Adrenal gland (tissue), 12 donors: Measurements from ENCODE around the gene QSOX1. TPM values are rescaled to one million over a fixed set of nuclear protein-coding genes. Genes with fewer than 3 reads are reported as not detected.

Source experiments
- DNase-seq, 7 donors: peaks; one replicate each; pipeline ENCODE4 v3.0.0-alpha.2; 2019 to 2020
- H3K27ac ChIP-seq, 5 donors: fragments of 200-600 bp; sonication (generic) in 4 of 5; 1 replicate in 3 of 5; 2 replicates in 2 of 5; pipeline versions ENCODE4 v1.5.1 to v1.8.0; 2016 to 2020; ENCODE audit warnings: mild to moderate bottlenecking in 1 of 5
- H3K27me3 ChIP-seq: fragments of 200-600 bp; 2 replicates; pipeline ENCODE4 v1.8.0; 2021
- H3K36me3 ChIP-seq, 2 donors: fragments of 200-600 bp; replicated peaks in 1 of 2; 1 replicate in 1 of 2; 2 replicates in 1 of 2; pipeline versions ENCODE4 v1.5.1 to v1.8.0; 2018 to 2022
- H3K4me1 ChIP-seq, 2 donors: fragments of 200-600 bp; replicated peaks in 1 of 2; 1 replicate in 1 of 2; 2 replicates in 1 of 2; pipeline versions ENCODE4 v1.5.1 to v1.8.0; 2018 to 2021
- H3K4me3 ChIP-seq, 4 donors: fragments of 200-600 bp; sonication (generic) in 3 of 4; one replicate each; pipeline ENCODE4 v1.5.1; 2016 to 2018
- H3K9me3 ChIP-seq, 3 donors: fragments of 200-600 bp; sonication (generic) in 1 of 3; replicated peaks in 1 of 3; 1 replicate in 2 of 3; 2 replicates in 1 of 3; pipeline versions ENCODE4 v1.5.1 to v1.8.0; 2016 to 2021
- POLR2A ChIP-seq, 2 donors: fragments of 450-650 bp; IDR thresholded peaks; one replicate each; pipeline ENCODE4 v1.6.1; 2017; ENCODE audit warnings: antibody characterized with exemption in 2 of 2, mild to moderate bottlenecking in 2 of 2, moderate library complexity in 1 of 2
- WGBS, 4 donors: extraction: QIAGEN DNeasy Blood & Tissue Kit in 2 of 4; methylation state at CpG; one replicate each; pipeline versions ENCODE4 v1.1.5 to v1.1.7; 2013 to 2017; 5-methylcytosine and 5-hydroxymethylcytosine counted together
- intact Hi-C, 2 donors: fragments of 100-400 bp; cut with DNase I; formaldehyde crosslinking; loops; one replicate each; pipeline versions ENCODE4 v1.14.1 to v1.15.0; 2022 to 2023
- polyA plus RNA-seq, 3 donors: library from polyadenylated mRNA; stranded (reverse); fragments of 200-250 nt in 2 of 3; fragments of 350-450 nt in 1 of 3; fragmentation: Illumina TruSeq in 1 of 3; extraction: RNeasy Lipid Tissue Mini Kit (QIAGEN cat#74804) in 1 of 3; gene quantifications; one replicate each; pipeline ENCODE4 v1.2.3, GENCODE V29; 2013 to 2014
- total RNA-seq, 9 donors: library from RNA; depleted of rRNA in 4 of 9; stranded (reverse); fragments of >200 nt in 4 of 9; fragments of 120-200 nt in 1 of 9; fragmentation: NEBNext Ultra II Directional in 1 of 9; extraction: Animal tissue kit (Norgen Biotek cat#: 25700) in 1 of 9; gene quantifications; one replicate each; pipeline versions ENCODE4 v1.1.0 to v1.2.4, GENCODE V29; 2013 to 2023
- TF ChIP-seq, protein P1 (sequence below), 6 experiments: fragments of 450-650 bp in 4 of 6; fragments of 200-600 bp in 2 of 6; sonication (generic) in 1 of 6; IDR thresholded peaks; 1 replicate in 5 of 6; 2 replicates in 1 of 6; pipeline versions ENCODE4 v1.5.1 to v1.8.0; 2016 to 2021; ENCODE audit warnings: antibody characterized with exemption in 6 of 6, mild to moderate bottlenecking in 2 of 6, moderate library complexity in 1 of 6
- donor health status: healthy with polysubstance abuse.
- donor health status: Bipolar disorder and iron deficiency.
- donor health status: DM: yes; HTN: yes; CAD: no.
- donor health status: DM: no; HTN: no; CAD: no.
- donor health status: DM: no; HTN: no; CAD: no.
- donor health status: DM: yes; HTN: yes; CAD: no.

QSOX1 gene
- total and polyA plus RNA-seq, 12 donors = 33.7 to 234 (median 129) TPM

DNA sequence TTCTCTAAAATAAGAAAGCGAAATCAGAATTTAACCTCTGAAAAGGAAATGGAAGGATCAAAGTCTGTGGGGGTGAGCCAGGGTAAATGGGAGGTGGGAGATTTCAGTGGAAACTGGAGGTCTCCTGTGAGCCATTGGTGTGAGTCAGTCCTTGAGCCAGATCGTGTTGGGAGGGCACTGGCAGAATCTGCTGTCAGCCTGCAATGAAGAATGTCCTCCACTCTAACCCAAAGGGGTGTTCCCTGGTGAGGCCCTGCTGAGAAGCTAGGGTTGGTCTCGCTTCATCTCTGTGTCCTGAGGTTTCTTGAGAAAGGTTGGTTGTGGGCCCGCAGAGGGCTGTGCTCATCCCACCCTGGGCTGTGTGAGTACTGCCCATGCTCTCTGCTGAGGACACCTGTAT, 2.4 kb downstream of the QSOX1 start:
- Histone ChIP-seq H3K9me3 (no peaks in the 10 kb centered on the region), H3K4me1 (peaks cover 13 to 37% of the 10 kb centered on the region in 2 donors), H3K36me3 (no peaks in the 10 kb centered on the region), H3K27me3 (no peaks in the 10 kb centered on the region), H3K4me3 (no peak overlapping the region), H3K27ac (peak overlapping the region in 2 of 5 donors; percentile 25 to 30)
- intact Hi-C loops = no loop called here
- no peak for DNase-seq
- no peak for TF ChIP-seq POLR2A (IDR thresholded peaks at IDR 0.05)
- TF ChIP-seq, protein P1, sequence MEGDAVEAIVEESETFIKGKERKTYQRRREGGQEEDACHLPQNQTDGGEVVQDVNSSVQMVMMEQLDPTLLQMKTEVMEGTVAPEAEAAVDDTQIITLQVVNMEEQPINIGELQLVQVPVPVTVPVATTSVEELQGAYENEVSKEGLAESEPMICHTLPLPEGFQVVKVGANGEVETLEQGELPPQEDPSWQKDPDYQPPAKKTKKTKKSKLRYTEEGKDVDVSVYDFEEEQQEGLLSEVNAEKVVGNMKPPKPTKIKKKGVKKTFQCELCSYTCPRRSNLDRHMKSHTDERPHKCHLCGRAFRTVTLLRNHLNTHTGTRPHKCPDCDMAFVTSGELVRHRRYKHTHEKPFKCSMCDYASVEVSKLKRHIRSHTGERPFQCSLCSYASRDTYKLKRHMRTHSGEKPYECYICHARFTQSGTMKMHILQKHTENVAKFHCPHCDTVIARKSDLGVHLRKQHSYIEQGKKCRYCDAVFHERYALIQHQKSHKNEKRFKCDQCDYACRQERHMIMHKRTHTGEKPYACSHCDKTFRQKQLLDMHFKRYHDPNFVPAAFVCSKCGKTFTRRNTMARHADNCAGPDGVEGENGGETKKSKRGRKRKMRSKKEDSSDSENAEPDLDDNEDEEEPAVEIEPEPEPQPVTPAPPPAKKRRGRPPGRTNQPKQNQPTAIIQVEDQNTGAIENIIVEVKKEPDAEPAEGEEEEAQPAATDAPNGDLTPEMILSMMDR (IDR thresholded peaks at IDR 0.05) = no peak
- 69 to 81% (median 79%) methylated on average over 4 of the region's 4 CpGs for WGBS, 4 donors

DNA sequence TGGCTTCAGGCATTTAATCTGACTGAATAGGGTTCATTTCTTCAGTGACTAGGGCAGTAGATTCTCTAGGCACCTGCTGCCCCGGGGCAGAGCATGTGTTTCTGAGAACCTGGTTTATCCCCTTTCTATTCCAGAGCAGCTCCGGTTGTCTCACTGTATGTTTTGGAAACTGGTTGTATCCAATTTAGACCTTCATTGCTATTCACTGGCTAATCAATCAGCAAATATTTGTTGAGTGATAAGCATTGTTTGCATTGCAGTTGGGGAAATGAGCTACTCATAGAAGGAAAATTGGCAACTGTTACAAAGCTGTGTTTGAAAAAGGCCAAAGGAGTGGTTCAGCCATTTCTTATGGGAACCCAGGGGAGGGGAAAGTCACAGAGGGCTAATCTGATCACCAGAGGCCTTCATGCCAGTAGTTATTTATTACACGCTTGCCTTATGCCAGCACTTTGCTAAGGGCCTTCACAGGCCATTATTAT, 2.9 kb downstream of the QSOX1 start:
- Histone ChIP-seq H3K4me1 (peaks cover 13 to 41% of the 10 kb centered on the region in 2 donors), H3K4me3 (no peak overlapping the region), H3K27me3 (no peaks in the 10 kb centered on the region), H3K9me3 (no peaks in the 10 kb centered on the region), H3K27ac (peak overlapping the region in 2 of 5 donors; percentile 25 to 30), H3K36me3 (no peaks in the 10 kb centered on the region)
- intact Hi-C loops = no loop called here
- 77 to 87% (median 85%) methylated on average over 3 of the region's 3 CpGs for WGBS, 4 donors
- peak in 2 of 7 donors; percentile 36 to 49 for DNase-seq
- TF ChIP-seq POLR2A (IDR thresholded peaks at IDR 0.05) = no peak
- TF ChIP-seq, protein P1 (IDR thresholded peaks at IDR 0.05) = no peak

DNA sequence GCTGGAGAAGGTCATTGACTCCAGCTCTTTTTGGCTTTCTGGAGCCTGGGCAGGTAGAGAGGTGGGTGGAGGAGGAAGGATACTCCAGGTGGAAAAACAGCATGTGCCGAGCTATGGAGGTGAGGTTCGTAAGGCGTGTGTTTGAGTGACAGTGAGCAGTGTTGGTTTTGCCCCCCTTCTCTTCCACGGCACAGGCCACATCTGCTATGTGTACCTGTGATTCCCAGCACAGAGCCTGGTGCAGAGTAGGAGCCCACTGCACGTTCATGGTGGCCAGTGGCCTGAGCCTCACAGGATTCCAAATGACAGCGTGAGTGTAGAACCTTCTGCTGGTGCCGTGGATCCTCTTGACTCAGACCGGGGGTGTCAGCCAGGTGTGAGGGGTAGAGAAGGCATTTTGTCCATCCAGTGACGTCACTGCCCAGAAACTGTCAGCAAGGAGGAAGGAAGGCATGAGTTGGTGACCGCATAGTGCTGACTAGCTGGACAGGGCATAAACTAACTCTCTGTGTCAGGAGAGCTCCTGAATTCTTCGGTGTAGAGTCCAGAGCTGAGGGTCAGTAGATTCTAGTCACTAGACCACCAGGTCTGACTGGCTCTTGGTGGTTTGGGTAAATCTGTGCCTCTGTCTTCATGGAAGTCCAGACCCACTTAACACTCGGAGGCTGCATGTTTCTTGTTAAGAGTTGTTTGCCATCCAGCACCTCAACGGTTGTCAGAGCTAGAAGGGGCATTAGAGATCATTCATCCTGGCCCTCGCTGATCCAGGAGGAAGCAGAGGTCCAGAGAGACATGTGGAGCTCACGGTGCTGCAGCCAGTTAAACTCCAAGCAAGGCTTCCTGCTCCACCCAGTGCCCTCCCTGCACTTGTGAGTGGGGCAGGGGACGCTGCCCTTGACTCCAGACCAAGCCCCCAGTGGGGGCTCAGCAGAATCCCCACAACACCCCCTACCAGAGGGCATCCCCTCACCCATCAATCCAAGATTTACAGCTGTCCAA, 3.8 kb downstream of the QSOX1 start:
- no peaks in the 10 kb centered on the region for H3K27me3 ChIP-seq
- TF ChIP-seq, protein P1 (IDR thresholded peaks at IDR 0.05) = no peak
- no peak for TF ChIP-seq POLR2A (IDR thresholded peaks at IDR 0.05)
- WGBS, 4 donors = 84 to 90% (median 85%) methylated on average over 9 to 16 of the region's 16 CpGs
- peak overlapping the region in 1 of 5 donors; percentile 30 for H3K27ac ChIP-seq
- H3K4me3 ChIP-seq = no peak overlapping the region
- H3K4me1 ChIP-seq = peaks cover 13 to 45% of the 10 kb centered on the region in 2 donors
- intact Hi-C loops = no loop called here
- DNase-seq = no peak
- H3K36me3 ChIP-seq = no peaks in the 10 kb centered on the region
- H3K9me3 ChIP-seq = no peaks in the 10 kb centered on the region

DNA sequence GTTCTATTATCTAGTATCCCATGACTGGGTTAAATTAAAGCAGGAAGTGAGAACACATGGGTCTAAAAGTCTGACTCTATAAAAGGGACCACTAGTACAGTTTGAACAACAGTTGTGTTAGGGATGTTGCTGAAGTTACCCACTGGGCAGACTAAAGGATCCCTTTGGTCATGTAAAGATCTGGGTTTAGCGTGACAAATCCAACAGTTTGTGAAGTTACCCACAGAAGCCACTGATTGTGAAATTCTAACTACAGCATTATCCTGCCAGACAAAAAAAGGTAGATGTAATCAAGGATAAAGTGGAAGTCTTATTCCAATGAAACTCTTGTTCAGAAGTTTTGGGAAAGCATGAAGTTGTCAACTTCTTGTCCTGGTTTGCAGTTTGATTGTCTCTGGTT, 5.7 kb downstream of the QSOX1 start:
- Histone ChIP-seq H3K27ac (no peak overlapping the region), H3K4me1 (peaks cover 13 to 41% of the 10 kb centered on the region in 2 donors), H3K36me3 (no peaks in the 10 kb centered on the region), H3K27me3 (no peaks in the 10 kb centered on the region), H3K9me3 (no peaks in the 10 kb centered on the region), H3K4me3 (no peak overlapping the region)
- TF ChIP-seq, protein P1 (IDR thresholded peaks at IDR 0.05) = no peak
- no peak for TF ChIP-seq POLR2A (IDR thresholded peaks at IDR 0.05)
- intact Hi-C loops = no loop called here
- WGBS, 4 donors = 81 to 89% (median 86%) methylated on average over 1 of the region's 1 CpG
- DNase-seq = no peak
